A549 (cell line): Measurements from ENCODE around the gene CUL2. TPM values are rescaled to one million over a fixed set of nuclear protein-coding genes. Genes with fewer than 3 reads are reported as not detected.

ENCODE experiments used
- ATAC-seq, 2 experiments: fragments of 200-7000 bp in 1 of 2; fragments of >200 bp in 1 of 2; cut with Nextera tagmentation in 1 of 2; cut with Tn5 transposase in 1 of 2; 3 replicates each; pipeline versions ENCODE4 v1.8.0 to v1.9.1; 2018 to 2020; ENCODE audit warnings: mild to moderate bottlenecking in 1 of 2, moderate library complexity in 1 of 2
- CTCF ChIA-PET: fragments of 300-600 bp; sonication (Branson Sonifier 250); formaldehyde crosslinking; extraction: SDS; loops from one replicate; lab custom pipeline; 2021; ENCODE audit warnings: antibody characterized with exemption, inconsistent platforms; lab: Yijun Ruan, JAX
- POLR2A ChIA-PET: fragments of 350-600 bp; formaldehyde crosslinking; extraction: SDS; loops from one replicate; lab custom pipeline; 2021; ENCODE audit warnings: antibody characterized with exemption, inconsistent platforms; lab: Yijun Ruan, JAX
- DNase-seq, 2 experiments: peaks; one replicate each; pipeline versions ENCODE4 v3.0.0 to v3.0.0-alpha.2; 2011 to 2016; ENCODE audit warnings: low read depth in 1 of 2, low spot score in 1 of 2
- FAIRE-seq: peaks from 2 replicates; lab custom pipeline; 2011; peaks lifted over from hg19 to GRCh38; lab: Jason Lieb, UNC
- H3K27ac ChIP-seq, 2 experiments: fragments of >200 bp; sonication (Bioruptor Twin); formaldehyde crosslinking; 3 replicates each; pipeline ENCODE4 v1.5.1; 2016 to 2017
- H3K4me1 ChIP-seq: fragments of >200 bp; sonication (Bioruptor Twin); formaldehyde crosslinking; 3 replicates; pipeline ENCODE4 v1.6.1; 2016
- H3K4me2 ChIP-seq: fragments of >200 bp; sonication (Bioruptor Twin); formaldehyde crosslinking; 3 replicates; pipeline ENCODE4 v1.6.1; 2016
- H3K4me3 ChIP-seq: fragments of >200 bp; sonication (Bioruptor Twin); formaldehyde crosslinking; 3 replicates; pipeline ENCODE4 v1.5.1; 2016
- H3K9me3 ChIP-seq: fragments of >200 bp; sonication (Bioruptor Twin); formaldehyde crosslinking; 3 replicates; pipeline ENCODE4 v1.6.1; 2016
- CBX2 ChIP-seq: fragments of 200-600 bp; sonication (generic); IDR thresholded peaks from 2 replicates; pipeline ENCODE4 v1.6.1; 2016; ENCODE audit warnings: low read depth, mild to moderate bottlenecking, borderline replicate concordance
- CBX8 ChIP-seq: fragments of 200-600 bp; sonication (generic); IDR thresholded peaks from 2 replicates; pipeline ENCODE4 v1.6.1; 2016
- CEBPB ChIP-seq, 2 experiments: fragments of >200 bp in 1 of 2; sonication (Bioruptor Twin) in 1 of 2; formaldehyde crosslinking in 1 of 2; IDR thresholded peaks; 2 replicates each; pipeline ENCODE4 v1.6.1; 2012 to 2016
- CHD4 ChIP-seq: fragments of 200-600 bp; sonication (generic); IDR thresholded peaks from 2 replicates; pipeline ENCODE4 v1.6.1; 2016; ENCODE audit warnings: antibody characterized with exemption, mild to moderate bottlenecking, borderline replicate concordance
- E2F6 ChIP-seq: IDR thresholded peaks from 2 replicates; pipeline ENCODE4 v1.6.1; 2012; ENCODE audit warnings: low read depth, borderline replicate concordance
- EHMT2 ChIP-seq: fragments of 200-600 bp; sonication (generic); IDR thresholded peaks from 2 replicates; pipeline ENCODE4 v1.6.1; 2016; ENCODE audit warnings: antibody characterized with exemption, low read depth, mild to moderate bottlenecking, moderate library complexity
- EP300 ChIP-seq, 2 experiments: fragments of >200 bp; sonication (Bioruptor Twin); formaldehyde crosslinking; IDR thresholded peaks; 2 replicates in 1 of 2; 3 replicates in 1 of 2; pipeline ENCODE4 v1.6.1; 2016 to 2017
- ESRRA ChIP-seq: fragments of 150-350 bp; IDR thresholded peaks from 2 replicates; pipeline ENCODE4 v1.6.1; 2014; ENCODE audit warnings: mild to moderate bottlenecking, low read length, borderline replicate concordance
- FOXS1 ChIP-seq: fragments of 250-450 bp; sonication (Bioruptor Pico); IDR thresholded peaks from 2 replicates; pipeline ENCODE4 v1.5.0; 2020; ENCODE audit warnings: mild to moderate bottlenecking, moderate library complexity
- HOXA7 ChIP-seq: fragments of 250-450 bp; sonication (Bioruptor Pico); IDR thresholded peaks from 2 replicates; pipeline ENCODE4 v1.5.0; 2020; ENCODE audit warnings: mild to moderate bottlenecking, moderate library complexity
- HOXB5 ChIP-seq: fragments of 250-450 bp; sonication (Bioruptor Pico); IDR thresholded peaks from 2 replicates; pipeline ENCODE4 v1.5.0; 2020; ENCODE audit warnings: mild to moderate bottlenecking, moderate library complexity
- JUNB ChIP-seq: fragments of >200 bp; sonication (Bioruptor Twin); formaldehyde crosslinking; IDR thresholded peaks from 2 replicates; pipeline ENCODE4 v1.6.1; 2016
- KDM1A ChIP-seq: fragments of 200-600 bp; sonication (generic); IDR thresholded peaks from 2 replicates; pipeline ENCODE4 v1.6.1; 2016; ENCODE audit warnings: low read depth, mild to moderate bottlenecking
- KDM5A ChIP-seq: fragments of 200-600 bp; sonication (generic); IDR thresholded peaks from 2 replicates; pipeline ENCODE4 v1.6.1; 2016; ENCODE audit warnings: antibody characterized with exemption, mild to moderate bottlenecking
- MAFK ChIP-seq: fragments of 450-650 bp; IDR thresholded peaks from 2 replicates; pipeline ENCODE4 v1.6.1; 2014; ENCODE audit not compliant: partially characterized antibody
- MAX ChIP-seq: IDR thresholded peaks from 2 replicates; pipeline ENCODE4 v1.6.1; 2012
- MAZ ChIP-seq: fragments of 150-350 bp; IDR thresholded peaks from 2 replicates; pipeline ENCODE4 v1.6.1; 2014; ENCODE audit warnings: antibody characterized with exemption, low read depth, low read length, borderline replicate concordance
- POLR2A ChIP-seq: IDR thresholded peaks from 2 replicates; pipeline ENCODE4 v1.6.1; 2012; ENCODE audit warnings: mild to moderate bottlenecking, low read length
- RAD21 ChIP-seq, 2 experiments: fragments of >200 bp in 1 of 2; sonication (Bioruptor Twin) in 1 of 2; formaldehyde crosslinking in 1 of 2; IDR thresholded peaks in 1 of 2; conservative IDR thresholded peaks in 1 of 2; 2 replicates in 1 of 2; 3 replicates in 1 of 2; pipeline ENCODE4 v1.6.1; 2012 to 2018; ENCODE audit warnings: inconsistent platforms in 1 of 2
- REST ChIP-seq: fragments of 200-600 bp; sonication (generic); IDR thresholded peaks from 2 replicates; pipeline ENCODE4 v1.6.1; 2016; ENCODE audit warnings: antibody characterized with exemption, mild to moderate bottlenecking, moderate library complexity
- SMC3 ChIP-seq: fragments of >200 bp; sonication (Bioruptor Twin); formaldehyde crosslinking; IDR thresholded peaks from 3 replicates; pipeline ENCODE4 v1.6.1; 2018; ENCODE audit warnings: inconsistent platforms
- ZNF302 ChIP-seq: fragments of 250-450 bp; sonication (Bioruptor Pico); IDR thresholded peaks from 2 replicates; pipeline ENCODE4 v1.9.0; 2021; ENCODE audit warnings: inconsistent platforms, mild to moderate bottlenecking, moderate library complexity
- WGBS: methylation state at CpG from one replicate; pipeline ENCODE4 v1.1.6; 2017; ENCODE audit errors: missing lambda C conversion rate; 5-methylcytosine and 5-hydroxymethylcytosine counted together
- polyA plus RNA-seq, 4 experiments: library from polyadenylated mRNA; depleted of rRNA in 3 of 4; stranded (reverse); fragments of >200 nt; fragmentation: RNase III in 1 of 4; extraction: RNeasy Plus Mini Kit Qiagen cat#74134 plus additional on column Dnase treatment in 1 of 4; gene quantifications; 2 replicates in 3 of 4; 3 replicates in 1 of 4; pipeline ENCODE4 v1.2.3, GENCODE V29; 2011 to 2017

CUL2 gene
- polyA plus RNA-seq, 2 of the 4 experiments (the other 2 are of a cell fraction): 26.8 to 35.1 TPM

- CTCF ChIA-PET: no interaction called here
- Histone ChIP-seq H3K27ac (no peak overlapping the region), H3K9me3 (no peaks in the 10 kb centered on the region), H3K4me1 (peaks cover 30% of the 10 kb centered on the region; the same call in 2 of the 3 replicates), H3K4me3 (no peak overlapping the region), H3K4me2 (no peak overlapping the region)
- POLR2A ChIA-PET: no interaction called here
- 78% methylated on average over 2 of the region's 2 CpGs for WGBS
- DNase-seq (no peak), FAIRE-seq (no peak), ATAC-seq (no peak)
- TF ChIP-seq ESRRA: no peak
- no peak for TF ChIP-seq CBX8
- TF ChIP-seq RAD21 (conservative IDR thresholded peaks at IDR 0.05 in 1 of 2, IDR thresholded peaks at IDR 0.05 in 1 of 2): no peak
- TF ChIP-seq E2F6: no peak
- no peak for TF ChIP-seq MAFK
- TF ChIP-seq CBX2: no peak
- no peak for TF ChIP-seq MAZ
- no peak for TF ChIP-seq MAX
- no peak for TF ChIP-seq POLR2A
- TF ChIP-seq KDM5A: no peak
- no peak for TF ChIP-seq CHD4
- TF ChIP-seq REST: no peak
These were observed 42.6 kb upstream of the CUL2 start for GRCh38 chr10:35132727-35133126.

GRCh38 chr10:35130663-35131062 is 40.5 kb upstream of the CUL2 start:
- DNase-seq (no peak), ATAC-seq (no peak), FAIRE-seq (no peak)
- no peak overlapping the region for H3K4me3 ChIP-seq
- POLR2A ChIA-PET: interaction anchor here (0.7 kb wide), 1 partner anchor 1935 kb away, joined by 3 read pairs; no protein-coding TSS in a partner anchor
- no peaks in the 10 kb centered on the region for H3K9me3 ChIP-seq
- peak overlapping the region; percentile 27 for H3K4me2 ChIP-seq
- no peak overlapping the region for H3K27ac ChIP-seq
- CTCF ChIA-PET: no interaction called here
- TF ChIP-seq KDM5A (no peak), RAD21 (conservative IDR thresholded peaks at IDR 0.05 in 1 of 2, IDR thresholded peaks at IDR 0.05 in 1 of 2) (no peak), HOXB5 (CRISPR knock-in tag) (no peak), ZNF302 (CRISPR knock-in tag) (no peak), EP300 (IDR thresholded peaks at IDR 0.05) (no peak), CEBPB (IDR thresholded peaks at IDR 0.05) (no peak), KDM1A (no peak), FOXS1 (CRISPR knock-in tag) (no peak), SMC3 (no peak), EHMT2 (no peak), HOXA7 (CRISPR knock-in tag) (no peak), JUNB (no peak), CBX2 (no peak)
- H3K4me1 ChIP-seq: peaks cover 34% of the 10 kb centered on the region; the same call in 2 of the 3 replicates
- WGBS: 39% methylated on average over 4 of the region's 4 CpGs
